Activated naive CD8-positive, alpha-beta T cell treated with anti-CD3 and anti-CD28 coated beads, Interleukin-2, amount 50 U/mL, for 24 hours (primary cell): ENCODE data around the gene FARP1.

ENCODE experiments used
- ATAC-seq: fragments of 150-1000 bp; cut with Tn5 transposase; one replicate; pipeline ENCODE4 v1.10.0; 2021
- DNase-seq: peaks from one replicate; pipeline ENCODE4 v3.0.0; 2021
- H3K27ac Mint-ChIP-seq: one replicate; pipeline ENCODE4 v1.8.0; 2021; ENCODE audit warnings: mild to moderate bottlenecking, mixed read lengths
- H3K27me3 Mint-ChIP-seq: one replicate; pipeline ENCODE4 v1.8.0; 2021; ENCODE audit warnings: mixed read lengths
- H3K36me3 Mint-ChIP-seq: one replicate; pipeline ENCODE4 v1.8.0; 2021; ENCODE audit warnings: low read depth, mixed read lengths
- H3K4me1 Mint-ChIP-seq: one replicate; pipeline ENCODE4 v1.8.0; 2021; ENCODE audit warnings: mixed read lengths
- H3K4me3 Mint-ChIP-seq: one replicate; pipeline ENCODE4 v1.8.0; 2021; ENCODE audit warnings: mild to moderate bottlenecking, moderate library complexity, mixed read lengths
- H3K9me3 Mint-ChIP-seq: one replicate; pipeline ENCODE4 v1.8.0; 2021; ENCODE audit warnings: mixed read lengths

Gene FARP1

DNA sequence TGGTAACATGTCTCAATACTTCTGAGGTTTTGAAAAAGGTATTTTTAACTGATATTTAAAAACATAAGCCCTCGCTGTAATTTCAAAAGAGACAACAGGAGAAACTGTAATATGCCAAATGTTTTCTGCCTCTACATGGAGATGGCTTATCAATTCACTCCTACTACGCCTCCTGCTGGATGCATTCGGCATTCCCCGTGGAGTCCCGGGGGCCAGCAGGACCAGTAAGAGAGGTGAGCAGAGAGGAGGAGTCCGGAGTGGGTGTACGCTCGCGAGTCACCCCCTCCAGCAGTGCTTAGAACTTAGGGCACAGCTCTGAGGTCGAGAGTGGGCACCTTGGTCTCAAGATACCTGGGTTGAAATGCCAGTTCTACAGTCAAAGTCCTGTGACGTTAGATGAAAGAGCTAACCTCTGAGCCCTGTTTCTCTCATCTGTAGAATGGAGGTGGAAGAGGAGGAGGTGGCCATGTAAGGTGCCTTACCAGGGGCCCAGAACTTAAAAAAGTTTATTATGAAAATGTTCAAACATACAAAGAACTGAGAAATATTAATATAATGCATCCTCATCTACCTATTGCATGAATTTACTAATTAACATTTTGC, 323.8 kb downstream of the FARP1 start:
- Mint-ChIP-seq H3K4me1 (peaks cover 17% of the 10 kb centered on the region), H3K4me3 (no peak overlapping the region), H3K27ac (peak overlapping the region; percentile 54), H3K9me3 (no peaks in the 10 kb centered on the region), H3K36me3 (peaks cover 35% of the 10 kb centered on the region), H3K27me3 (no peaks in the 10 kb centered on the region)
- DNase-seq (peak; percentile 62), ATAC-seq (peak; percentile 85)

DNA sequence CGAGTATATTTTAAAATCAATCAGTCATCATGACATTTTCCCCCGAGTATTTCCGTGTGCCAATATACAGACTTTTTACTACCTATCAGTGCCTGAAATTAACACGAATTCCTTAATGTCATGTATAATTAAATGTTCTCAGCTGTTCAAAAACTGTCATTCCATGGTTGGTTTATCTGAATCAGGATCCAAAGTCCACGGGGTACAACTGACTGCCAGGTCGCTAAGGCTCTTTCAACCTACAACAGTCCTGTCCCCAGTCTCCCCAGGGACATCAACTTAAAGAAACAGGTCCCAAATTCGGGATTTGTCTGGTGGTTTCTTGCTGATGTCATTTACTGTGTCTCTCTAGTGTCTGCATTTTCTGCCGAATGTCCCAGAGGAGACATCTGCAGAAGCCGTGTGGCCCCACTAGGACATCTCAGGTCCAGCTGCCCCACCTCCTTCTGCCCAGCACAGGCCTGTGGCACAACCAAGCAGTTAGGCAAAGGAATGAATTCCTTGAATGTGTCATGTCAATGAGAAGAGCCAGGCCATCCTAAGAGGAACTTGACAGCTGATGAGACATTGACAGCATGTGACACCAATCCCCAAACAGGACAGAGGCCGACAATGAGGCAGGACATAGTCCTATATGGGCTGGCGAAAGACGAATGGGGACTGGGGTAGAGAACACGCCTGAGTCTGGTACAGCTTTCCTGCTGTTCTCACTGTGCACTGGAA, 324.5 kb downstream of the FARP1 start:
- ATAC-seq: no peak
- peaks cover 42% of the 10 kb centered on the region for H3K36me3 Mint-ChIP-seq
- peaks cover 23% of the 10 kb centered on the region for H3K4me1 Mint-ChIP-seq
- no peaks in the 10 kb centered on the region for H3K27me3 Mint-ChIP-seq
- no peak for DNase-seq
- no peak overlapping the region for H3K27ac Mint-ChIP-seq
- no peak overlapping the region for H3K4me3 Mint-ChIP-seq
- no peaks in the 10 kb centered on the region for H3K9me3 Mint-ChIP-seq

DNA sequence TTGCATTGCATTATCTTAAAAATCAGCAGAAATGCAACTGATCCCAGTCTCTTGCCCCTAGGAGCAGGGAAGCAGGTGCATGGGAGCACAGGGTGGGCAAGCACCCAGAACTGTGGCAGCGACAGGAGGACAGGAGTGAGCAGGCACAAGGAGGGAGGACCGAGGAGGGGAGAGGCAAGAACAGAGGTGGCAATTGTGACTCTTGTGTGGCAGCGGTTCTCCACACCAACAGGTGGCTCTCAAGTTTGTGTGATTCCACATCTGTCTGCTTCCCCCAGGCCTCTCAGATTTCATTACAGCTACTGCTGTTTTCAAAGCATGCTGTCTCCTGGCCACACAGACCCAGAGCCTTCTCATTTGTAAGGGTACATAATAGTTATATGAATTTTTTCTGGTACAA, 325.5 kb downstream of the FARP1 start:
- no peak for ATAC-seq
- Mint-ChIP-seq H3K4me3 (no peak overlapping the region), H3K4me1 (peaks cover 27% of the 10 kb centered on the region), H3K27ac (peak overlapping the region; percentile 44), H3K27me3 (no peaks in the 10 kb centered on the region), H3K9me3 (no peaks in the 10 kb centered on the region), H3K36me3 (peaks cover 44% of the 10 kb centered on the region)
- no peak for DNase-seq

DNA sequence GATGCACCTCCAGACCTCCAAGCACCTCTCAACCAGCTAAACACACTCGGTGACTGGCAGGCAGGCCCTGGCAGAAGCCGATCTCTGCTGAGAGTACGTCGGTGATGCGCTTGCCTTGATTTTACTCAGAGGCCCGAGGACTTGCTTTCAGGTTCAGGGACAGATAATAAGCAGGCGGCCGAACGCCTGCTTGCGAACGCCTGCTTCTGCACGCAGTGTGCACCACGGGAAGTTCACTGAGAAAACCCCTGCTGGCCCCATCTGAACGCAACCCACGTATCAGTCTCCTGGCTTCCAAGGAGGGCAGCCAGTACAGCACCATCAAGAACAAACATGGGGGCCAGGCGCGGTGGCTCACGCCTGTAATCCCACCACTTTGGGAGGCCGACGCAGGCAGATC, 326.0 kb downstream of the FARP1 start:
- no peak for ATAC-seq
- Mint-ChIP-seq H3K36me3 (peaks cover 44% of the 10 kb centered on the region), H3K4me1 (peaks cover 30% of the 10 kb centered on the region), H3K4me3 (no peak overlapping the region), H3K27me3 (no peaks in the 10 kb centered on the region), H3K9me3 (no peaks in the 10 kb centered on the region), H3K27ac (no peak overlapping the region)
- no peak for DNase-seq

DNA sequence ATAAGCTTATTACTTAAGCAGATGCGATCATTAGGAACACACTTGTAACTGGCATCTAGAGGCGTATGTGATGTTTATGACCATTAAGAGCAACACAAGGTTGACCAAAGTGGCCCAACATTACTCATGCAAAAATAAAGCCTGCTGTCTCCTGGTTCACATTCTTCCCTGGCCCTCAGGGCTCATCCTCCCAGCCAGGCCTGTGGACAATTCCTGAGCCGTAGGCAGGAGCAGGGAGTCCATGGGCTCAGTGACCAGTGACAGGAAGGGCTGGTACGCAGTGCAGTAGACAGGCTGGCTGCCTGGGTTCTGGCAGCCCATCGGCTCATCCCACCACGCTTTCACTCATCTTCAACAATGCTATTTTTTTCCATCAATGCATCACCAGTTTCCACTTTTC, 328.0 kb downstream of the FARP1 start:
- no peak overlapping the region for H3K4me3 Mint-ChIP-seq
- peak overlapping the region; percentile 14 for H3K27ac Mint-ChIP-seq
- peaks cover 55% of the 10 kb centered on the region for H3K36me3 Mint-ChIP-seq
- no peak for DNase-seq
- ATAC-seq: no peak
- H3K27me3 Mint-ChIP-seq: no peaks in the 10 kb centered on the region
- peaks cover 41% of the 10 kb centered on the region for H3K4me1 Mint-ChIP-seq
- H3K9me3 Mint-ChIP-seq: no peaks in the 10 kb centered on the region

DNA sequence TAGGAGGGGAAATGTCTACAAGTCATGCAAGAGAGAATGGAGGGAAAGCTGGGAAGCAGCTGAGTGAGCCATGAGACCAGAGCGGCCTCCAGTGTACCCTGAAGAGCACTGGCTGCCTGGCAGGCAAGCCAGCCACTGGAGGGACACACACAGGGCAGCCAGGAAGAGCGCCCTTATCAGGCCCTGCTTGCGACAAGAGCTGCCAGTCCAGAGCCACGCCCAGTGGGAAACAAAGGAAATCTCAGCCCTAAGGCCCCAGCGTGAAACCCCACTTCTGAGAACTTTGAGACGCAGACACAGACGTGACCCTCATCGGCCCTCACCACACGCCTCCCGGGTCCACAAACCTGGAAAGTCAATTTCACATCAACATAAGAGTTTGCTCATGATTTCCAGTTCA, 329.0 kb downstream of the FARP1 start:
- Mint-ChIP-seq H3K9me3 (no peaks in the 10 kb centered on the region), H3K4me3 (no peak overlapping the region), H3K27me3 (no peaks in the 10 kb centered on the region), H3K27ac (peak overlapping the region; percentile 37), H3K4me1 (peaks cover 49% of the 10 kb centered on the region), H3K36me3 (peaks cover 53% of the 10 kb centered on the region)
- DNase-seq (no peak), ATAC-seq (no peak)

DNA sequence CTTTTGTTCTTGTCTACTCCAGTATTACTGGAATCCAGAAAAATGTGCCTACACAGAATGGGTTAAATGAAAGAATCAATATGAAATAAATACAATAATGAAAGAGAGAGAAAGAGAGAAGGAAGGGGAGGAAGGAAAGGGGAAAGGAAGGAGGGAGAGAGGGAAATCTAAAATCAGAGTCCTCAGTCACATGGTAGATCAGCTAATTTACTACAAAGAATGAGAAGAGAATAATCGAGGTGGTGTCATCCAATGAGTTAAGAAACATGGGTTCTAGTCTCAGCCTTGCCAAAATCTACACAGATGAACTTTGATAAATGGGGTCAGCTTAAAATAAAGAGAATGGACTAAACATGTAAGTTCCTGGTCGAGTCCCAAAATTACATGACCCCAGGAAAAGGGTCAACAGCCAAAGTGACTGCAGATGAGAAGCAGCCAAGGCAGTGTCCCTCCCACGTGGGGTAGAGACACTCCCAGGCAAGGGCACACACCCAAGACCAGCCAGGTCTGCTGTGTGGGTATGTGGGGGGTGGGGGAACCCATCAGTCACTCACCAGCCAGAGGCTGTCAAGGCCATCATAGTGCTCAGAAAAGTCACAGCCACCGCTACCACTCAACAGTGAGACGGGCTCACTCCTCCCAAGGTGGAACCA, 330.4 kb downstream of the FARP1 start:
- ATAC-seq: no peak
- Mint-ChIP-seq H3K27ac (peak overlapping the region; percentile 37), H3K36me3 (peaks cover 59% of the 10 kb centered on the region), H3K4me3 (no peak overlapping the region), H3K4me1 (peaks cover 57% of the 10 kb centered on the region), H3K9me3 (no peaks in the 10 kb centered on the region), H3K27me3 (no peaks in the 10 kb centered on the region)
- DNase-seq: no peak

DNA sequence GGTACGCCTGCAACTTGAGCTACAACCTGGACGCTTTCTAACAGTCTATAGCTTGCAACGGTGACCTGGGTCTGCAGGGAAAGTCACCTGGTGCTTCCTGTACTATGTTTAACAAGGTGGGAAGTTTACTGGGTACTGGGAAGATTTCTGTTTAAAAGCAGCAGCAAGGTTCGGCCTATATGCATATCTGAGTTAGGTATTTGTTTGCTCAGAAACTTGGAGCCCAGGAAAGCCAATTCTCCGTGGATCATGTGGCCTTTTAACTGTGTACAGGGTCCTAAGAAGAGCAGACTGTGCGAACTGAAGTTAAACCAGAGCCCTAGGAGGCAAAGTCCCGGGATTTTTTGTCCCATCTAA, 330.9 kb downstream of the FARP1 start:
- Mint-ChIP-seq H3K9me3 (no peaks in the 10 kb centered on the region), H3K27me3 (no peaks in the 10 kb centered on the region), H3K4me3 (no peak overlapping the region), H3K4me1 (peaks cover 62% of the 10 kb centered on the region), H3K27ac (no peak overlapping the region), H3K36me3 (peaks cover 63% of the 10 kb centered on the region)
- no peak for DNase-seq
- ATAC-seq: no peak

DNA sequence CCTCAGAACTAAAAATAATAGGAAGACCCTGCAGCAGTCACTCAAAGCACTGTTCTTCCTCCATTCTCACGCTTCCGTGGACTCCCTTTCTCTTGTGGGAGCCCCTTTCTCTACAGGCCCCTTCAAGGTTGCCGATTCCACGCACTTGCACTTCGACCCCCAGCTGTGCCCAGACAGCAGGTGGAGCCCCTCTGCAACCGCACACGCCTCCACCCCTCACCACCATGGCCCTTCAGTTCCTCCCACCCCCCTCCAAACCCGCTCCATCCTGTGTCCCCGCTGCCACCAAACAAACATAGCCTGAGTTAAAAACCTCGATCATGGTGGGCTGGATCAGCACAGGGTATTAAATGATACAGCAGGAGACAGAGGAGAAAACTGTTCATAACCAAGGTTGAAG, 331.4 kb downstream of the FARP1 start:
- peak overlapping the region; percentile 27 for H3K27ac Mint-ChIP-seq
- peaks cover 64% of the 10 kb centered on the region for H3K36me3 Mint-ChIP-seq
- no peak for DNase-seq
- no peaks in the 10 kb centered on the region for H3K27me3 Mint-ChIP-seq
- no peak for ATAC-seq
- no peak overlapping the region for H3K4me3 Mint-ChIP-seq
- H3K9me3 Mint-ChIP-seq: no peaks in the 10 kb centered on the region
- peaks cover 66% of the 10 kb centered on the region for H3K4me1 Mint-ChIP-seq

DNA sequence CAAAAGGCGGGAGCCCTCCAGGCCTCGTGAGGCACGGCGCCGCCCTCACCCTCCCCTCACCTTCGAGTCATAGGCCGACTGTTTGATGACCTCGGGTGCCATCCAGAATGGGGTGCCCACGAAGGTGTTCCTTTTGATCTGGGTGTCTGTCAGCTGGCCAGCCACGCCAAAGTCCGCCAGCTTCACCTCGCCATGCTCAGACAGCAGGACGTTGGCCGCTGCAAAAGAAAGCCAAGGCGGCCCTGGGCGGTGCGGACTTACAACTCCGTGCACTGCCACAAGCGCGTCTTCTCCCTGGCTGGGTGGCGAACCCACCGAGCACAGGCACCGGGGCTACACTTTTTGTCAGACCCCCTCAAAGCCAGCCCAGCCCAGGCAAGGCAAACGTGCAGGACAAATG, 331.9 kb downstream of the FARP1 start:
- H3K4me3 Mint-ChIP-seq: no peak overlapping the region
- peak overlapping the region; percentile 27 for H3K27ac Mint-ChIP-seq
- ATAC-seq: no peak
- no peak for DNase-seq
- H3K9me3 Mint-ChIP-seq: no peaks in the 10 kb centered on the region
- peaks cover 71% of the 10 kb centered on the region for H3K4me1 Mint-ChIP-seq
- no peaks in the 10 kb centered on the region for H3K27me3 Mint-ChIP-seq
- peaks cover 62% of the 10 kb centered on the region for H3K36me3 Mint-ChIP-seq

DNA sequence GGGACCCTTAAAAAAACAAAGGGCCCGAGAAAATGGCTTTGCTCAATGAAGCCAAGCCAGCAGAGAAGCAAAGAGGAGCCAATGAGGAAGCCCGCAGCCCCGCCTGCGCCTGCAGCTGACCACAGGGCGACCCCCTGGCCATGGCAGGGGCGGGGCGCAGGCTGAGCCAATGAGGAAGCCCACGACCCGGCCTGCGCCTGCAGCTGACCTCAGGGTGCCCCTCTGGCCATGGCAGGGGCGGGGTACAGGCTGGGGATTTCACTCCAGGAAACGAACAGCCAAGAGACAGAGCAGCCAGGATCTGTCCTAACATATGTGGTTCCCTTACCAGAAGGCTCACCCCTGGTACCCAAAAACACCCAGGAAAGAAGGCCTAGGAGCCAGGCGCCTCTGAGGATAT, 332.6 kb downstream of the FARP1 start:
- Mint-ChIP-seq H3K9me3 (no peaks in the 10 kb centered on the region), H3K27me3 (no peaks in the 10 kb centered on the region), H3K36me3 (peaks cover 61% of the 10 kb centered on the region), H3K27ac (peak overlapping the region; percentile 68), H3K4me1 (peaks cover 73% of the 10 kb centered on the region), H3K4me3 (no peak overlapping the region)
- ATAC-seq: no peak
- DNase-seq: no peak

DNA sequence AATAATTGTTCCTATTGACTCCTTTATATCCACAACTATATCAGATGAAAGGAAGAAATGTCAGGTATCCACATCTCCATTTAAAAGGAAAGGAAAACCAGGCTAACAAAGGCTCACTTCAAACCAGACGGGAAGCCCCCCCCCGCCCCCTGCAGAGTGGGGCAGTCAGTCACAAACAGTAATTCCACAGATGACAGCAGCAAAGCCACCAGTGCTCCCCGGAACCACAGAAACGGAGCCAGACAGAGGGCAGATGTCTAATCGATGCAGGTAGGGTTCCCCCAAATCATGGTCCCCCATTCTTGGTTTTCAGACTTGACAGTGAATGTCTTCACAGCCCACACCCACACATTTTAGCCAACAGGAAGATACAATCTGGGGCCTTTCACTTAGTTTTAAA, 333.2 kb downstream of the FARP1 start:
- peak overlapping the region; percentile 76 for H3K4me3 Mint-ChIP-seq
- H3K27ac Mint-ChIP-seq: peak overlapping the region; percentile 95
- H3K4me1 Mint-ChIP-seq: peaks cover 76% of the 10 kb centered on the region
- ATAC-seq (peak; percentile 44), DNase-seq (peak; percentile 59)
- H3K27me3 Mint-ChIP-seq: no peaks in the 10 kb centered on the region
- no peaks in the 10 kb centered on the region for H3K9me3 Mint-ChIP-seq
- H3K36me3 Mint-ChIP-seq: peaks cover 60% of the 10 kb centered on the region

DNA sequence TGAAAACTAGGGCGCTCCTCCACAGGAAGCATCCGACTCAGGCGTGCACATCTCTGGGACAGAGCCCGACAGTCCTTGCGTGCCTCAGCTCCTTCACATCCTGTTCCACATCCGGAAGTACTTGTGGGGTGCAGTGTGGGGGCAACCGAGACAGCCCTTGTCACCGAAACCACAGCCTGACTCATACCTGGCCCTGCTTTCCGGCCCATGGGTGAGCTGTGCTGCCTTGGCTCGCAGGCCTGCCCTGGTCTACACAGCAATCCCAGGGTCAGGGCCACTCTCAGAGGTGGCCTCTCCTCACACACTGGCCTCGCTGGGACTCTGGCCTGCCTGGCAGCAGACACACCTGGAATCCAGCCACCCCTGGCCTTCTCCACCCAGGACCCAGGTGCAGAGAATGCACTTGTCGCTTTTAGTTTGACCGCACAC, 333.7 kb downstream of the FARP1 start:
- Mint-ChIP-seq H3K27me3 (no peaks in the 10 kb centered on the region), H3K9me3 (no peaks in the 10 kb centered on the region), H3K4me1 (peaks cover 77% of the 10 kb centered on the region), H3K36me3 (peaks cover 58% of the 10 kb centered on the region), H3K27ac (peak overlapping the region; percentile 95), H3K4me3 (peak overlapping the region; percentile 76)
- peak; percentile 90 for ATAC-seq
- peak; percentile 86 for DNase-seq

DNA sequence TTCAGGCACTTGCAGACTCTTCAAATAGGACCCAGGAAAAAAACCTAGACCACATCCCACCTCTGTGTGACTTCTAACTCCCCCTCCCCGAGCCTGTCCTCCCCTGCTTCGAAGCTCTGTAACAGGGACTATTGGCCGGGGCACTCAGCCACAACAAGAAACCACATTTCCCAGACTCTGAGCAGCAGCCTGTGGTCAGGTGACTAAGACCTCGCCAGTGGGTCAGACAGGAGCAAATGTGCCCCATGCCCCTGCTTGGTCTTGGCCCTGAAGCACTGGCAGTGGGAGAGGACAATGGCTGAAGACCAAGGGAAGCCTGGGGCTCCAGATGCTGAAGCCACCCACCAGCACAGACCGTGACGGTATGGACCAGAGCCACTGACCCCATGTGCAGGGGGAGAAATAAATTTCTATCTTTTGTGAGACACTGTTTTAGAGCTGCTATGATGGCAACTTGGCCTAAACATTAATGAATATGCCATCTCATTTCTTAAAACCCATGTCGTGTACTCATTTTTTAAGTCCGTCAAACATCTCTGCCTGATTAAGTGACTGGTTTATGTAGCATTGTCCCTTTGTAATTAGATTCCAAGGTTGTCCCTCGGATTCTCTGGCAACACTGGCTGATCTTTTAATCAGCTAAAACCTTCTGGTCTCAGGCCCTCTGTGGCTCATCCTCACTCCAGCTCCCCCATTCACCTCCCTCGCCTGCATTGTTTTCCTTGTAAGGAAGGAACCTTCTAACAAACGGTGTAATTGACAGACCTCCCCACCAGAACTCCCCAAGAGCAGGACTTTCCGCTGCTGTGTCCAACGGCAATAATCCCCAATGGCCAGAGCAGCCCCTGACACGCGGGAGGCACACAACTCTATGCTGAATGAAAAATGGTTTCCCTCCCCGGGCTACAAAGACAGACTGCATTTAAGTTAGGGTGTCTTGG, 335.6 kb downstream of the FARP1 start:
- no peak for ATAC-seq
- Mint-ChIP-seq H3K4me1 (peaks cover 82% of the 10 kb centered on the region), H3K9me3 (no peaks in the 10 kb centered on the region), H3K27me3 (no peaks in the 10 kb centered on the region), H3K4me3 (peak overlapping the region; percentile 30), H3K27ac (peak overlapping the region; percentile 66), H3K36me3 (peaks cover 42% of the 10 kb centered on the region)
- peak; percentile 47 for DNase-seq
